HEK293T (cell line): ENCODE measurements around the gene NEK10.
A peak's percentile ranks its signal among the peaks of the same experiment; 100 is the strongest.

Experiments
- CTCF ChIA-PET: fragments of 350-600 bp; formaldehyde crosslinking; extraction: SDS; loops from one replicate; lab custom pipeline; 2021; ENCODE audit warnings: antibody characterized with exemption, inconsistent platforms; lab: Yijun Ruan, JAX
- POLR2A ChIA-PET: fragments of 350-600 bp; formaldehyde crosslinking; extraction: SDS; loops from one replicate; lab custom pipeline; 2020; ENCODE audit warnings: antibody characterized with exemption, inconsistent platforms; lab: Yijun Ruan, JAX
- DNase-seq: peaks from one replicate; pipeline ENCODE4 v3.0.0; 2012; ENCODE audit warnings: mixed read lengths; ENCODE audit errors: extremely low spot score
- ARNT ChIP-seq: fragments of 450-650 bp; IDR thresholded peaks from 2 replicates; pipeline ENCODE4 v1.6.1; 2017; ENCODE audit warnings: mild to moderate bottlenecking
- BHLHE40 ChIP-seq: fragments of 450-650 bp; IDR thresholded peaks from 2 replicates; pipeline ENCODE4 v1.6.1; 2016; ENCODE audit warnings: mild to moderate bottlenecking, moderate library complexity, borderline replicate concordance
- CTBP1 ChIP-seq: fragments of 450-650 bp; IDR thresholded peaks from 2 replicates; pipeline ENCODE4 v1.6.1; 2016; ENCODE audit warnings: borderline replicate concordance
- ELF4 ChIP-seq: fragments of 450-650 bp; IDR thresholded peaks from 2 replicates; pipeline ENCODE4 v1.6.1; 2017; ENCODE audit warnings: antibody characterized with exemption
- FOXA1 ChIP-seq: fragments of 450-650 bp; IDR thresholded peaks from 2 replicates; pipeline ENCODE4 v1.6.1; 2016; ENCODE audit warnings: mild to moderate bottlenecking
- FOXK2 ChIP-seq: fragments of 450-650 bp; IDR thresholded peaks from 2 replicates; pipeline ENCODE4 v1.6.1; 2016; ENCODE audit warnings: mild to moderate bottlenecking
- FOXM1 ChIP-seq: fragments of 450-650 bp; IDR thresholded peaks from 2 replicates; pipeline ENCODE4 v1.6.1; 2017; ENCODE audit warnings: mild to moderate bottlenecking, borderline replicate concordance
- HDGF ChIP-seq: fragments of 450-650 bp; IDR thresholded peaks from 2 replicates; pipeline ENCODE4 v1.6.1; 2017; ENCODE audit warnings: antibody characterized with exemption, borderline replicate concordance
- L3MBTL2 ChIP-seq: fragments of 450-650 bp; conservative IDR thresholded peaks from 2 replicates; pipeline ENCODE4 v1.6.1; 2016; ENCODE audit warnings: mild to moderate bottlenecking
- LEF1 ChIP-seq: fragments of 450-650 bp; IDR thresholded peaks from 2 replicates; pipeline ENCODE4 v1.6.1; 2017; ENCODE audit warnings: mild to moderate bottlenecking, borderline replicate concordance
- NFRKB ChIP-seq: fragments of 450-650 bp; IDR thresholded peaks from 2 replicates; pipeline ENCODE4 v1.6.1; 2016; ENCODE audit warnings: mild to moderate bottlenecking, moderate library complexity
- PKNOX1 ChIP-seq: fragments of 450-650 bp; IDR thresholded peaks from 2 replicates; pipeline ENCODE4 v1.6.1; 2016
- SP1 ChIP-seq: fragments of 450-650 bp; IDR thresholded peaks from 2 replicates; pipeline ENCODE4 v1.6.1; 2017
- SUZ12 ChIP-seq: fragments of 450-650 bp; IDR thresholded peaks from 2 replicates; pipeline ENCODE4 v1.6.1; 2016; ENCODE audit warnings: mild to moderate bottlenecking
- TARDBP ChIP-seq: fragments of 450-650 bp; IDR thresholded peaks from 2 replicates; pipeline ENCODE4 v1.6.1; 2016
- ZNF384 ChIP-seq: fragments of 450-650 bp; IDR thresholded peaks from 2 replicates; pipeline ENCODE4 v1.6.1; 2016

Gene NEK10

GRCh38 chr3:27360113-27361078 lies 8.8 kb downstream of the NEK10 start:
- ChIA-PET POLR2A (no interaction called here), CTCF (no interaction called here)
- DNase-seq: peak; percentile 11
- peak; percentile 76 for TF ChIP-seq PKNOX1
- TF ChIP-seq ARNT: no peak

GRCh38 chr3:27358372-27358771 lies 10.8 kb downstream of the NEK10 start:
- ChIA-PET POLR2A (no interaction called here), CTCF (interaction anchor here (0.5 to 1.1 kb wide), 7 partner anchors 9 to 273 kb away, joined by 3 to 4 read pairs (median 4); partner anchors contain the start of gene NEK10)
- DNase-seq: no peak
- TF ChIP-seq FOXM1: no peak
- TF ChIP-seq ZNF384: no peak
- no peak for TF ChIP-seq TARDBP
- TF ChIP-seq BHLHE40: no peak
- TF ChIP-seq CTBP1: no peak

- peak; percentile 61 for DNase-seq
- ChIA-PET POLR2A (no interaction called here), CTCF (interaction anchor here (0.5 to 1.1 kb wide), 7 partner anchors 9 to 273 kb away, joined by 3 to 4 read pairs (median 4); partner anchors contain the start of gene NEK10)
- TF ChIP-seq FOXK2 (no peak), SUZ12 (no peak), L3MBTL2 (no peak), TARDBP (no peak), NFRKB (no peak), PKNOX1 (no peak)
Observed at GRCh38 chr3:27357665-27358258, 11.4 kb downstream of the NEK10 start.

- POLR2A ChIA-PET: no interaction called here
- CTCF ChIA-PET: no interaction called here
- no peak for TF ChIP-seq CTBP1
- no peak for TF ChIP-seq BHLHE40
- no peak for TF ChIP-seq FOXM1
- TF ChIP-seq LEF1: no peak
- no peak for TF ChIP-seq ZNF384
- no peak for TF ChIP-seq FOXK2
- TF ChIP-seq FOXA1: no peak
- no peak for TF ChIP-seq SUZ12
- no peak for TF ChIP-seq L3MBTL2
- DNase-seq: no peak
Observed at GRCh38 chr3:27356976-27357375, 12.2 kb downstream of the NEK10 start.

- ChIA-PET CTCF (interaction anchor here (0.5 to 1.0 kb wide), 2 partner anchors 155 to 327 kb away, joined by 3 read pairs; no protein-coding TSS in a partner anchor), POLR2A (no interaction called here)
- TF ChIP-seq CTBP1 (no peak), ARNT (no peak), L3MBTL2 (no peak), FOXM1 (no peak)
- no peak for DNase-seq
Observed at GRCh38 chr3:27354588-27355203, 14.5 kb downstream of the NEK10 start.

GRCh38 chr3:27354161-27354560 lies 15.0 kb downstream of the NEK10 start:
- CTCF ChIA-PET: interaction anchor here (0.5 kb wide), 1 partner anchor 155 kb away, joined by 3 read pairs; no protein-coding TSS in a partner anchor
- POLR2A ChIA-PET: no interaction called here
- TF ChIP-seq SP1 (no peak), FOXM1 (no peak), HDGF (no peak), L3MBTL2 (no peak), LEF1 (no peak)
- no peak for DNase-seq

- no peak for DNase-seq
- ChIA-PET POLR2A (no interaction called here), CTCF (no interaction called here)
- no peak for TF ChIP-seq FOXA1
- TF ChIP-seq TARDBP: no peak
- no peak for TF ChIP-seq LEF1
- TF ChIP-seq ARNT: no peak
- no peak for TF ChIP-seq FOXM1
- TF ChIP-seq SUZ12: no peak
- no peak for TF ChIP-seq PKNOX1
- no peak for TF ChIP-seq FOXK2
- TF ChIP-seq L3MBTL2: no peak
- TF ChIP-seq CTBP1: no peak
- no peak for TF ChIP-seq ZNF384
- no peak for TF ChIP-seq ELF4
- TF ChIP-seq NFRKB: no peak
- TF ChIP-seq HDGF: no peak
- TF ChIP-seq BHLHE40: no peak
- no peak for TF ChIP-seq SP1
Observed at GRCh38 chr3:27353221-27353620, 16.0 kb downstream of the NEK10 start.
